SK-N-DZ (cell line): ENCODE data around the gene PABPC1L2A. TPM values are rescaled to one million over a fixed set of nuclear protein-coding genes. Genes with fewer than 3 reads are reported as not detected.
"Not testable (repeated sequence)": the region's sequence is repeated elsewhere in the genome, so short reads cannot be mapped to it uniquely, and the experiment has no call there.

Experiments used
- DNase-seq: peaks from one replicate; pipeline ENCODE4 v3.0.0-alpha.2; 2015; ENCODE audit warnings: low spot score
- polyA plus RNA-seq, 2 experiments: library from polyadenylated mRNA; depleted of rRNA; stranded (reverse); fragments of >200 nt; gene quantifications; 2 replicates each; pipeline ENCODE4 v1.2.3, GENCODE V29; 2014

PABPC1L2A gene
- polyA plus RNA-seq (2014; cell fraction: cytosol; rRNA removed), result not detected in 2 replicates
- not detected in 2 replicates for polyA plus RNA-seq (2014; cell fraction: nucleus; rRNA removed)

GRCh38 chrX:73079024-73079562 is at the start of gene PABPC1L2A:
TSS of gene PABPC1L2A (minus strand) at chrX:73079512. CDS start at chrX:73079386, 126 bp downstream.
- not testable (repeated sequence) for DNase-seq

GRCh38 chrX:73127700-73128241 is 48.5 kb upstream of the PABPC1L2A start:
- DNase-seq, result peak; percentile 12

DNA sequence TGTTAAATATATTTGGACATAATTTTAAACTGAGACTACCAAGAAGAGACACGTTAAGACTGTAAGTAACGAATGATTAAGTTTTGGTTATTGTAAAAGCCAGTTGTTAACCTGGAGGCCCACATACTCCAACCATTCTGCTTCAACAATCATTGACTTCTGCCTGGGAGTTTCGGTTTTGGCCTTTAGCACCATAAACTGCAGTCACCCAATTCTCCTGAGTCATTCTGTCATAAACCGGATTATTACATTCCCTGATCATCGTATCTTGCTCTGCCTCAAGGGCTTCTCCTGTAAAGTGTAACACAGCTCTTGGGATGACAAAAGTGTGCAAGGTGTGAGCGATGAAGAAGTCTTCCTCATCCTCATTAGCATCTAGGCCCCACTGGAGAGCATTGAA is 46.9 kb upstream of the PABPC1L2A start:
- DNase-seq, result no peak

- not testable (repeated sequence) for DNase-seq
Measured at GRCh38 chrX:73099505-73099904, 20.2 kb upstream of the PABPC1L2A start.

DNA sequence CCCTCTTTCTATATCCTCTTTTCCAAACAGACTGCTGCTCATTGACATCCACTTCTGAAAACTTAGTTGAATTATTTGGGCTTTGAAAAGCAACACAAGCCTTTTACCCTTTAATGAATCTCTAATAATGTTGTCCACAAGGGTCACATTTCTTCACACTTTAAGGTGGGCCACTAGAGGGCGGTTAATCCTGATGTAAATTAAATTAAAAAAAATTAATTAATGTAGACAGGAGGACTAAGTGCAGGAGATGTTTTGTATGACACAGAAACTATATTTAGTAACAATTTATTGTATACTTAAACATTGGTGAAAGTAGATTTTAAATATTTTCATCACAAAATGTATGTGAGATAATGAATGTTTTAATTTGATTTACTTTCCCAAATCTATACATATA is 7.5 kb upstream of the PABPC1L2A start:
- DNase-seq, result not testable (repeated sequence)

DNA sequence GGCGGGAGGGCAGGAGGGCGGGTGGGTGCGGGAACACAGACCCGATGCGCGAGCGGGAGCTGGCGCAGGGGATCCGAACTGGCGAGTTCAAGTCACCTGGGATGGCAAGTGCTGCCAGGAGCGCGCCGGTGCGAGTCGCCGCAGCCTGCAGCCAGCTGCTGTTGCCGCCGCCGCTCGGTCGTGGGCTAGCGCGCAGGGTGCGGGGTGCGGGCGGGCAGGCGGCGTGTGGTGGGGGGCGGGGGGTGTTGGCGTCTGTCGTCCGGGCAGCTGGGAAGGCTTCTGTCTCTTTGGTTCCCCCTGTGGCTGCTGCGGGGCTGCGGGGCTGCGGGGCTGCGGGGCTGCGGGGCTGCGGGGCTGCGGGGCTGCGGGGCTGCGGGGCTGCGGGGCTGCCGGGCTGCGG is 572 bp upstream of the PABPC1L2A start:
- not testable (repeated sequence) for DNase-seq

GRCh38 chrX:73078597-73078996 is 715 bp downstream of the PABPC1L2A start:
- not testable (repeated sequence) for DNase-seq

DNA sequence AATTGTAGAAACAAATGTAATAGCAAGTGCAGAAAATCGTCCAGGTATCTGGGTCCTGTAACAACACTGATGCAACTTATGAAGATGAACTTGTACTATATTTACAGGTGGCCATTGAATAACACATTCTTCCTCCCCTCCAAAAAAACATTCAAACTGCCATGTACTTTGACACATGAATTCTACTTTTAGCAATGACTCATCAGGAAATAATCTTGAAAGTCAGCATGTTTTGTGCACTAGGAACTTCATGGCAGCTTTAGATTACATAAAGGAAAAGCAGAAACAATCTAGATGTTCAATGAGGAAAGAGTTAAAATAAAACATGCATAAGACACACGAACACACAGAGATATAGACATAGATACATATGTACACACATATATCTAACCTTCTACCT is 2.5 kb downstream of the PABPC1L2A start:
- DNase-seq, result no peak

DNA sequence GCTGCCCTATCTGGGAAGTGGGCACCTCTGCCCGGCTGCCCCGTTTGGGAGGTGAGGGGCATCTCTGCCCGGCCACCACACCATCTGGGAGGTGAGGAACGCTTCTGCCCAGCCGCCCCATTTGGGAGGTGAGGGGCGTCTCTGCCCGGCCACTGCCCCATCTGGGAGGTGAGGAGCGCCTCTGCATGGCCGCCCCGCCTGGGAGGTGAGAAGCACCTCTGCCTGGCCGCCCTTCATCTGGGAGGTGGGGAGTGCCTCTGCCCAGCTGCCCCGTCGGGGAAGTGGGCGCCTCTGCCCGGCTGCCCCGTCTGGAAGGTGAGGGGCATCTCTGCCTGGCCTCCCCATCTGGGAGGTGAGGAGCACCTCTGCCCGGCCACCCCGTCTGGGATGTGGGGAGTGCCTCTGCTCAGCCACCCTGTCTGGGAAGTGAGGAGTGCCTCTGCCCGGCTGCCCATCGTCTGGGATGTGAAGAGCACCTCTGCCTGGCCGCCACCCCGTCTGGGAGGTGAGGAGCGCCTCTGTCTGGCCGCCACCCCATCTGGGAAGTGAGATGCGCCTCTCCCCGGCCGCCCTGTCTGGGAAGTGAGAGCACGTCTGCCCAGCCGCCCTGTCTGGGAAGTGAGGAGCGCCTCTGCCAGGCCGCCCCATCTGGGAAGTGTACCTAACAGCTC is 9.8 kb downstream of the PABPC1L2A start:
- no peak for DNase-seq

- no peak for DNase-seq
Measured at GRCh38 chrX:73068467-73069364, 10.6 kb downstream of the PABPC1L2A start.

DNA sequence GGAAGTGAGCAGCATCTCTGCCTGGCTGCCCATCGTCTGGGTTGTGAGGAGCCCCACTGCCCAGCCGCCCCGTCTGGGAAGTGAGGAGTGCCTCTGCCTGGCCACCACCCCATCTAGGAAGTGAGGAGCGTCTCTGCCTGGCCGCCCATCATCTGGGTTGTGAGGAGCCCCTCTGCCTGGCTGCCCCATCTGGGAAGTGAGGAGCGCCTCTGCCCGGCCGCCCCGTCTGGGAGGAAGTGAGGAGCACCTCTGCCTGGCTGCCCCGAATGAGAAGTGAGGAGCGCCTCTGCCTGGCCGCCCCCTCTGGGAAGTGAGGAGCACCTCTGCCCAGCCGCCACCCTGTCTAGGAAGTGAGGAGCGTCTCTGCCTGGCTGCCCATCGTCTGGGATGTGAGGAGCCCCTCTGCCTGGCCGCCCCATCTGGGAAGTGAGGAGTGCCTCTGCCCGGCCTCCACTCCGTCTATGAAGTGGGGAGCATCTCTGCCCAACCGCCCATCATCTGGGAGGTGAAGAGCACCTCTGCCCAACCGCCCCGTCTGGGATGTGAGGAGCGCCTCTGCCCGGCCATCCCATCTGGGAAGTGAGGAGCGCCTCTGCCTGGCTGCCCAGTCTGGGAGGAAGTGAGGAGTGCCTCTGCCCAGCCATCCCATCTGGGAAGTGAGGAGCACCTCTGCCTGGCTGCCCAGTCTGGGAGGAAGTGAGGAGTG is 11.4 kb downstream of the PABPC1L2A start:
- DNase-seq, result not testable (repeated sequence)

DNA sequence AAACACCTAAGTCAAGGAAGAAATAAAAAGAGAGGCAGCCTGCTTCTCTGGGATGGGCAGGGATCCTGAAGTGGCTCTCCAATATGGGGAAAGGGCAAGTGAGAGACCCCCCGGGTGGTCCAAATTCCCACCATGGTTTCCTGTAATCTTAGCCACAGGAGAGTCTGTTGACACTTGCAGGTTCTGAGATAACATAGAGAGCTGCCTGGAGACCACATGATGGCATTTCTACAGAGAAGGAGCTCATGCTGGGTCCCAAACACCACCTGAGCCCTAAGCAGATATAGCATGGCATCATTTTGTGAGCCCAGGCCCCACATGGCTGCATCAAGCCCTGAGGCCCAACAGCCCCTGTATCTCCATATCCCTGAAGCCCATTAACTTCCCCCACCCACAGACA is 50.4 kb downstream of the PABPC1L2A start:
- DNase-seq, result no peak
